Medulla oblongata (tissue), 1 donor: ENCODE data around the gene METTL26.
A peak's percentile ranks its signal among the peaks of the same experiment; 100 is the strongest.

Experiments
- DNase-seq: peaks from one replicate; pipeline ENCODE4 v3.0.0-alpha.2; 2015; ENCODE audit errors: extremely low spot score

METTL26 gene

GRCh38 chr16:595942-596735 is 40.0 kb downstream of the METTL26 start:
- no peak for DNase-seq

- no peak for DNase-seq
These were observed 41.0 kb downstream of the METTL26 start for GRCh38 chr16:595094-595528.

DNA sequence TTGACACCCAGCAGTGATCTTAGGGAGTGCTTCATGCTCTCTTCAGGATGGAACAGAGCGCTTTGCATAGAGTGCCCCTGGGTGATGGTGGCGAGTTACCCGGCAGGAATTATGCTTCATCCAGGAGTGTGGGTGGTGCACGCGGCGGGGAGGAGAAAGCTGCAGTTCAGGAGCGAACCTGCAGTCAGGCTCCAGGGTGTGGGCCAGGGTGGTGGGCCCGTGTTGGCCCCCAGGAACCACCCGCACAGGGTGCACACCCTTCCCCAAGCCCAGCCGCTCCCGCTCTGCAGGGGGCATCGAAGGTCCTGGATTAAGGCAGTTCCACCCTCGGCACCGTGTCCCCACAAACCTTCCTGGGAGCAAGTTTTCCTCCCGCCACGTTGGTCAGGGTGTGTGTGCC is 42.3 kb downstream of the METTL26 start:
- no peak for DNase-seq

GRCh38 chr16:593406-593805 is 42.7 kb downstream of the METTL26 start:
- DNase-seq, result no peak

DNA sequence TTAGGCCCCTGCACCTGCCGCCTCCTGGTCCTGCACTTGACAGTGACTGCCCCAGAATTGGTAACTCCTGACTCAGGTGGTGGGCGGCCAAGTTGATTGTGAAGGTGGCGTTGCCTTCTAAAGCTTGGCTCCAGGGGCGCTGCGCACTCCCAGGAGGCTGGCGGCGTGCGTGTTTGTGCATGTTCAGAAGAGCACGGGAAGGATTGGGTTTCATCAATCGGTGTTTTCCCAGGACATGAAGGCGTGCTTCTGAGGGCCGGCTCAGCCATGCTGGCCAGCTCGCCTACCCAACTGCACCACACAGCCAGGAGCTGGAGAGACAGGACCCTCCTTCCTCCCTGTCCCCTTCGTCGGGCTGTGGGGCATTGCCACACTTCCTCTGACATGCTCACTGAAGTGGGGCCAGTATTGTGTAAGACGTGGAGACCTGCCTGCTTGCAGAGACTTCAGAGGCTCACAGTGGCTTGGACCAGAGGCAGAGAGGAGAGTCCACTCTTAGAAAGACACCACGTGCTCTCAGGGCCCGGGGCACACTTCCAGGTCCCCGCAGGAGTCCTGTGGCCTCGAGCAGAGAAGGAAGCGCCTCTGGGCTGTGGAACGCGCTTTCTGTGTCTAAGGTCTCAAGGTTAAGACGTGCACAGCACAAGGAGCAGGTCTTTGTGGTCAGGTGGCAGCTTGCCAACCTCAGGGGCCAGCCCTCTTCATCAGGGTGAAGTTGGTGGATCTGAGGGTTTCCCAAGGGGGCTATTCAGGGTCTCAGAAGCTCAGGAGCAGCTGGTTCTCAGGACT is 43.4 kb downstream of the METTL26 start:
- DNase-seq, result peak; percentile 76

- no peak for DNase-seq
These were observed 44.1 kb downstream of the METTL26 start for GRCh38 chr16:591892-592517.

DNA sequence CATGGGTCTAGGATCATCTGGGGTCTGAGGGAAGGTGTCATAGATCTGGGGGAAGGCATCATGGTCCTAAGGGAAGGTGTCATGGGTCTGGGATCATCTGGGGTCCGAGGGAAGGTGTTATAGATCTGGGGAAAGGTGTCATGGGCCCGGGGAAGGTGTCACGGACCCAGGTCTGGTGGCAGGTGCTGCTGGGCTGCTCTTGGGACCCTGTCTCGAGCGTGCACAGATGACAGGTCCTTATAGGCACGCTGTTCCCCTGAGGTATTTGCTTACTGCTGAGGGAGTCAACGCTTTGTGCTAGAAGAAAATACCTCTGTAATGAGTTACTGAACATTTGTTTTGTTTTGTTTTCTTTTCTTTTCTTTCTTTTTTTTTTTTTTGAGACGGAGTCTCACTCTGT is 44.9 kb downstream of the METTL26 start:
- DNase-seq, result no peak

GRCh38 chr16:590815-591200 is 45.3 kb downstream of the METTL26 start:
- DNase-seq, result no peak

DNA sequence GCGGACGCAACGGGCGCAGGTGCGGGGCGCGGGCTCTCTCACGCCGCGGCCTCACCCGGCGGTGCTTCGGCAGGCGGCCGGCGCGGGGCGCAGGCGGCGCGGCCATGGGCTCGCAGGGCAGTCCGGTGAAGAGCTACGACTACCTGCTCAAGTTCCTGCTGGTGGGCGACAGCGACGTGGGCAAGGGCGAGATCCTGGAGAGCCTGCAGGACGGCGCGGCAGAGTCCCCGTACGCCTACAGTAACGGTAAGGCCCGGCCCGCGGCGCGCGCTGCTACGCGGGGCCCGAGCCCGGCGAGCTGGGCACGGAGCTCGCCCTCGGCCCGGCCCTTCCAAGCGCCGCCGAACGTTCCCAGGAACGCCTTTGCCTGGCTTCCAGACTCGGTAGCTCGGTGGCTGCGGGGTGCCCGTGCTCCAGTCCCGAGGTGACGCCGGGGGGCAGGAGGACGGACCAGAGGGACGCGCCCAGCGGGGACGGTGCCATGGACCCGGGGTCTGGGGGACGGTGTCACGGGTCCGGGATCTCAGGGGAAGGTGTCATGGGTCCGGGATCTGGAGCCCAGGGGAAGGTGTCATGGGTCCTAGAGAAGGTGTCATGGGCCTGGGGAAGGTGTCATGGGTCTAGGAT is 45.8 kb downstream of the METTL26 start:
- DNase-seq, result no peak

GRCh38 chr16:589658-590187 is 46.4 kb downstream of the METTL26 start, which contains the start of gene RAB40C:
RAB40C (plus strand) TSS chr16:590066; CDS start chr16:590292, 226 bp downstream.
- DNase-seq, result peak; percentile 99

- peak; percentile 97 for DNase-seq
These were observed 47.0 kb downstream of the METTL26 start for GRCh38 chr16:588889-589657.

DNA sequence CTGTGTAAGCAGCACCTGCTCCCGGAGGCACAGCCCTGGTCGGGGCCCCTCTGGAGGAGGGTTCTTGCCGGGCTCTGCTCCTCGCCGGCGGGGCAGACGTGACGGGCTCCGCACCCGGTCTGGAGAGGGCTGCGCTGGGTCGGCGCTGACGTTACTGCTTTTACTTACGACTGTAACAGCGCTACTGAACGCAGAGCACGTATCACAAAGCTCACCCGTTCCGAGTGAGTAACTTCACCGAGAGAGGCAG is 47.5 kb downstream of the METTL26 start:
- no peak for DNase-seq

DNA sequence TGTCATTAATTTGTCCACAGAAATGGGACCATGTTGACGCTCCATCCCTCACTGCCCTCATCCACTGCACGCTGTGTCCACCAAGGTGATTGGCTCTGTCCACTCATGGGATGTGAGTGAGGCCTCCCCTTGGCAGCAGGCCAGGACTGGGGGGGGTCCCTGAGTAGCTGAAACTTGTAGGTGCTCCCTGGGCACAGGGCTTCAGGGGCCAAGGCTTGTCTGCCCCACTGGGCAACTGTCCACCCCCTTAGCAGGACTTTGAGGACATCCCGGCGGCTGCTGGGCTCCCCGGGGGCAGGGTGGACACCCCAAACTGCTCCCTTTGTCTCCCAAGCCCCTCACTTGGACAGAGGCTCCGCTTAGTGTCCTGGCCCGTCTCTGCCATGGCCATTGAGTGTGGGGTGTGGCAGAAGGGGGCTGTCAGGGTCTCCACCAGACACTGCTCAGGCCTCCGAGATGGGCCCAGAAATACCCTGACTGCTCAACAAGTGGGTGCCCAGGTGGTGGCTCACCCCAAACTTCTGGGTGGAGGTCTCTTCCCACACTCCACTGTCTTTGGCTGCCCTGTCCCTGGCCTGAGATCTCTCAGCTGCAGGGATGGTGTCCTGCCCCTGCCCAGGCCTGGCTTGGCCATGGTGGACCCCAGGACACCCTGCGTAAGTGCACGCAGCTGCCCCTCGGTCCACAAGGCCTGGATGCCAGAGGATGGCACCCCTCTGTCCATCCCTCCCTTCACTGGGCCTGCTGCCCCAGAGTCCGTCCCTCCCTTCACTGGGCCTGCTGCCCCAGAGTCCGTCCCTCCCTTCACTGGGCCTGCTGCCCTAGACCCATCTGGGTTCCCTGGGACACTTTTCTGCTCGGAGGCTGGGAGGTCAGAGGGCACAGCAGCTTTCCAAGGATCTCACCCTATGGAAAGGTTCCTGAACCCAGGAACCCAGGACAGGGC is 49.2 kb downstream of the METTL26 start:
- peak; percentile 45 for DNase-seq

- DNase-seq, result no peak
These were observed 50.0 kb downstream of the METTL26 start for GRCh38 chr16:586047-586644.

DNA sequence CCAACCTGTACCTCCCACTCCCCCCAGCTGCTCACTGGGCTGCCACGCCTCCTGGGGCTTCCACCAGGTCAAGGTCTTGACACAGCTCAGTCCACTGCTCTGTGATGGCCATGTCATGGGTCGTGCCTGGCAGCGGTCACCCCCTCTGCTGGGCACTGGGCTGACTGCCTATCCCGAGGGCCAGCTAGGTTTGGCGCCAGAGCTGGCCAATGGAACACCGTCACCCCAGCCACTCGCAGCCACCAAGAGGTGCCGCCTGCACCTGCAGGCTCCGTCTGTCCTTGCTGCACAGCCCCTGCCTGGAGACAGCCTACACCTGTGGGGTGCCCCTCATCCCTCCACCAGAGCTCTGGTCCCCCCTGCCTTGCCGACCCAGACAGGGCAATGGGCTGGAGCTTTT is 50.8 kb downstream of the METTL26 start:
- DNase-seq, result no peak
